C1 segment of cervical spinal cord (tissue), 14 donors: ENCODE data around the gene GOLGA5.

ENCODE experiments used
- DNase-seq, 14 donors: peaks; one replicate each; lab custom pipeline; 2025; lab: John Stamatoyannopoulos, UW

The GOLGA5 gene

GRCh38 chr14:92877757-92878431 lies 83.8 kb downstream of the GOLGA5 start:
- DNase-seq: no peak

DNA sequence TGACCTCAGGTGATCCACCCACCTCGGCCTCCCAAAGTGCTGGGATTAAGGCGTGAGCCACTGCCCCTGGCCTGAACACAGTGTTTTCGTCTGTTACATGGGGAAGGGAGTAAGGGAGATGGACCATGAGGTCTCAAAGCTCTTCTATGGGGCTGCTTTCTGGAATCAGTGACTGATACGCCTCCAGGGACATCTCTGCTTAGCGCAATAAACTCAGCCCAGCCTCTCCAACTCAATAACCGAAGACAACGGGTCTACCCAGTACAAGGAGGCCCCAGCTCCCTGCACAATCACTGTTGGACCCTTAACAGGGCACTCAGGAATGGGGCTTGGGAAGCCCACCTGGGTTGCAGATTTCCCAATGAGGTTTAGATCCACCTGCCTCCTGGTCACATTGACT lies 86.2 kb downstream of the GOLGA5 start:
- DNase-seq: no peak

- DNase-seq: no peak
These were observed 86.7 kb downstream of the GOLGA5 start for GRCh38 chr14:92880851-92881250.

GRCh38 chr14:92883066-92883465 lies 89.0 kb downstream of the GOLGA5 start:
- DNase-seq: no peak

DNA sequence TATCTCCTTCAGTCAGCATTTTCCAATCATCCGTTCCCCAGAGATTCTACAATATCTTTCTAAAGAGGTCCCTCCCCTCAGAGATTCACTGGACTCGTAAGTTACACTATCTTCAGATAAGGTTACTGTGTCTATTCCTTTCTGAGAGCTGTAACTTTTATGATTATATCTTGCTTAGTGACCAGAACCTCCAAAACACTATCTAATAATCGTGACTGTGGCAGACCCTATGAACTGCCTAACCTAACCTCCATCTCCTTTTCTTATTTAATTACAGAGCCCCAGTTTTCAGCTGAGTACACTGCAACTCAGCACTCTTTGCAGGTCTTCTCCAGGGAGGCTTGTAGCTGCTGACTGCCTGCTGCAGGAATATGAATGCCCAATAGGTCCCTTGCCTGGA lies 90.3 kb downstream of the GOLGA5 start:
- DNase-seq: no peak

GRCh38 chr14:92885279-92886061 lies 91.4 kb downstream of the GOLGA5 start:
- DNase-seq: no peak

- DNase-seq: no peak
These were observed 92.2 kb downstream of the GOLGA5 start for GRCh38 chr14:92886337-92886736.

- no peak for DNase-seq
These were observed 93.1 kb downstream of the GOLGA5 start for GRCh38 chr14:92887157-92887556.

DNA sequence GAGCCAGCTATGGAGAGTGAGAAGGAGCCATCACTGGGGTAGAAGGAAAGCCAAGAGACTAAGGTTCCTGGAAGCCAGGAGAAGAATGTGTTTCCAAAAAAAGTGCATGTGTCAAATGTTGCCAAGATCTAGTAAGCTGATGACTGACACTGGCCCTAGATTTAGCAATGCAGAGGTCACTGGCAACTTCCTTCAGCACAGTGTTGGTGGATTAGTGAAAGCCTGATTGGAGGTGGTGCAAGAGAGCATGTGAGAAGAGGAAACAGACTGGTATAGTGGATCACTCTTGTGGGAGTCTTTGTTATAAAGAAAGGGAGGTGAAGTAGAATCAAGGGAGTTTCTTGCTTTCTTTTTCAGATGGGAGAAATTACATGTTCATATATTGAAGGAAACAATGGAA lies 94.8 kb downstream of the GOLGA5 start:
- DNase-seq: no peak
